SH-SY5Y (cell line): ENCODE data around the gene STRAP.

Experiments
- GATA2 ChIP-seq: IDR thresholded peaks from 2 replicates; pipeline ENCODE4 v1.6.1; 2011; ENCODE audit warnings: mild to moderate bottlenecking, low read depth, low read length
- GATA3 ChIP-seq: IDR thresholded peaks from 2 replicates; pipeline ENCODE4 v1.6.1; 2011; ENCODE audit warnings: low read depth, mild to moderate bottlenecking, low read length, moderate library complexity

Gene STRAP

DNA sequence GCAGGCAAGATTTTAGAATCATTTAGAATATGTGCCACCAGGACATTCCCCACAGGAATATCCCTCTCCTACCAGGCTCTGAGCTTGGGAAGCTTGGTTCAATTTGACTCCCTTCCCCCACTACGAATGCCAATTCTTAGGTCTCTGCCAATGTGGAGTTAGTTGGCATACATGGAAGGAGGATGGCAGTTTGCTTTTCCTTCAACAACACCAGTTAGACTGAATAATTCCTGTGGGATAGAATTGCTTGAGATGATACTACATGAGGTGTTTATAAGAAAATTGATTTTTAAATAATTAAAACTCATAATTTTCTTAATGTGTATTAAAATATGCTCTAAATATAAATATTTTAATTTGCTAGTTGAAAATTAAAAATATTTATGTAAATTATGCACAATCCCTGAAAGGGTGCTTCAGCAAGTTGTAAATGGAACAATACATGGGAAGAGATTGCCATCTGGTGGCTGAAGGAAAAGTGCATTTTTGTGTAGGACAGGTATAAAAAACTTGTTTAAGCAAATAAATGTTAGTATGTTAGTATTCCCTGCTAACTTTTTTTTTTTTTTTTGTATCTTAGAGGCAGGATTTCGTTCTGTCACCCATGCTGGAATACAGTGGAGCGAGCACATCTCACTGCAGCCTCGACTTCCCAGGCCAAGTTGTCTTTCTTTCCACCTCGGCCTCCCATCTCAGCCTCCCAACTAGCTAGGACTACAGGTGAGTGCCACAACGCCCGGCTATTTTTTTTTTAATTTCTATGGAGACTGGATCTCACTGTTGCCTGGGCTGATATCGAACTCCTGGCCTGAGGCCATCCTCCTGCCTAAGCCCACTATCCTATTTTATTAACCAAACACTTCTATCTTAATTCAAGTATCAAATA is 25.8 kb upstream of the STRAP start:
- TF ChIP-seq GATA2 (no peak), GATA3 (no peak)

DNA sequence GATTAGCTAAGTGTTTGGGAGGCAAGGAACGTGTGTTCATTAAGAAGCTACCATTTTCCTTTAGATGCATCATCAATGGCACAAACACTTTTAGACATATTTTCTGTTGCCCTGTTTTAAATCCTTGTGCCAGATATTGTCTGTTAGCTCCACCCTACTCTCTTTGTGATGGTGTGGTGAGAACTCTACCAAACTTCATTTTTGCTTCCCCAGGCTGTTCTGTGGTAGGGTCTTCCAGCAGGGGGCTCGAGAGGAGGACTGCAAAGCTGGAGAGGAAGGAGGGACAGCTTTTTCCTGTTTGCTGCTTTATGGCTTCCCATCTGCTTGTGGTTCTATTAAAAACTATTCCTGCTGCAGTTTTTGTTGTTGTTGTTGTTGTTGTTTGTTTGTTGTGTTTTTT is 23.8 kb upstream of the STRAP start:
- TF ChIP-seq GATA2 (no peak), GATA3 (no peak)

DNA sequence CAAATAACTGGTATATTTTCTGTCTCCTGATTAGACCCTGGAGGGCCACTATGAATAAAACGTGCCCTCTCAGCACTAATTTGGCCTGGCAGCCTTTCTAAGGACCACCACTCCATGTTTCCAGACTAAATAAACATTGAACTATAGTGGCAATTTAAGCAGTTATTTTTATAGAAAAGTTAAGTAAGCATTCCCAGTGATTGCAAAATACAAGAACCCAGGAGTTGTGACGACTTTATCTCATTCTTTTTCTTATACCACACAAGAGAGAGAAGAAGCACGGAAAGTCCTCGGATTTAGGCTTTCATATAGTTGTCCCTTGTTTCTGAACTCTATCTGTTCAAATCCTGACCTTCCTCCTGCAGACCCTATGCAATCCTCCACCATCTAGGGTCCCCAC is 23.1 kb upstream of the STRAP start:
- TF ChIP-seq GATA2 = no peak
- TF ChIP-seq GATA3 = no peak

DNA sequence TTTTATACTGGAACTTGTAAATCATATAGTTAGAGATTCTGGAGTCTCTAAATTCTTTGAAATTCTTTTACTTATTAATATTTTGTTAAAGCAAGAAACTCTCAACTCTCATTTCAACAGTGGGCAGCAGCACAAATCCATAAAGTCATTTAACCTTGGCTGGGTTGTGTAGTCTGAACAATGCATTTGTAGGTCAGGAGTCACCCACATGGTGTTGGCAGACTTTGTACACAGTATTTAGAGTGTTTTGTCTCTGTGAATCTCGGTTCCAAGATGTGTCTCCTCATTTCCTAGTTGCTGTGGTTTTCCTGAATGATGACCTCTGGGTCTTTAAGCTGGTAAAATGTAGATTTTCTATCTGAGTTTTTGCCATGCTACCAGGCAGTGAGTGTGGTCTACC is 20.8 kb upstream of the STRAP start:
- TF ChIP-seq GATA2 (no peak), GATA3 (no peak)

DNA sequence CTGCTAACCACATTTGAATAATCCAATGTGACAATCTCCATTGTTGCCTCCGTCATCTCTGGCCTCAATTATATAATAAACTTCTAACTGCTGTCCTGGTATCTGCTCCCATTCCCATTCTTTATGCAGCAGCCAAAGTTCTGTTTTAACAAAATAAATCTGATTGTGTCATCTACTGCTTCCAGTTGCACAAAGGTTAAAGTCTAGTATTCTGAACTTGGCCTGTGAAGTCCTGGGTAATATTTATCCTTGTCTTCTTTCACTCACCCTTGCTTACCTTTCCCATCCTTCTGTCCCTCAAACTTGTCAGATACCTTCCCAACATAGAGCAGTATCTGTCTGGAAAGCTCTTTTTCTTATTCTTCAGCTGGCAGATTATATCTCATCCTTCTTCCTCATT is 19.3 kb upstream of the STRAP start:
- no peak for TF ChIP-seq GATA3
- TF ChIP-seq GATA2 = no peak

DNA sequence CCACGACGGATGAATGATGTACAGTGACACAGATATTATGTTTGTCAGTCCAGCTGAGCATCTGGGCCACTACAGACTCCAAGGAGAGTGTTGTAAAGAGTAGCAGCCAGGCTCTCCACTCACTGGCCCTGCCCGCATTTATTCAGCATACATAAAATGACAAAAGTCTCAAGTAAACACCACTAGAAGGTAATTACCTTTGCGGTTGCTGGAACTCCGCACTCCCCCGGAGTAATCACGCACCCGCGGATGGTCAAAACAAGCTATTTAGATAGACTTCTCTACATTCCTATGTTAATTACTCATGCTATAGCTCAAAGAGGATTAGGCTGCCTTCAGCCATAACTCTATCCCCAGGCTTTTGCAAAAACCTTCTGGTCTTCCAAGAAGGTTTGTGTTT is 18.8 kb upstream of the STRAP start:
- TF ChIP-seq GATA3 = no peak
- no peak for TF ChIP-seq GATA2

DNA sequence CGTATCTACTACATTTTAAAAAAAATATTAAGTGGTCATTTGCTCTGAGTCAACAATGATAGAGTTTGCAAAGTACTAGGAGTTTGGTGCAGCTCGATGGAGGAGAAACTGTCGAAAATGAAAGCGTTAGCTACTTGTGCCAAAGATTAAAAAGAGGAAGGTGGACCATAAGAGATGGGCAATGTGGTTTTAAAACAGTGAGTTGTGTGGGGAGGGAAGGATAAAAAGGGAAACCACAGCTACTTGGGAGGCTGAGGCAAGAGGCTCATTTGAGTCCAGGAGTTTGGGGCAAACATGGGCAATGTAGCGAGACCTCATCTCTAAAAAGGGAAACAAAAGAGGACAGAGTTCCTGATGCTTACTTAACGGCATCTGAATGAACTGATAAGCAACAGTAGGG is 18.2 kb upstream of the STRAP start:
- TF ChIP-seq GATA2 (no peak), GATA3 (no peak)

DNA sequence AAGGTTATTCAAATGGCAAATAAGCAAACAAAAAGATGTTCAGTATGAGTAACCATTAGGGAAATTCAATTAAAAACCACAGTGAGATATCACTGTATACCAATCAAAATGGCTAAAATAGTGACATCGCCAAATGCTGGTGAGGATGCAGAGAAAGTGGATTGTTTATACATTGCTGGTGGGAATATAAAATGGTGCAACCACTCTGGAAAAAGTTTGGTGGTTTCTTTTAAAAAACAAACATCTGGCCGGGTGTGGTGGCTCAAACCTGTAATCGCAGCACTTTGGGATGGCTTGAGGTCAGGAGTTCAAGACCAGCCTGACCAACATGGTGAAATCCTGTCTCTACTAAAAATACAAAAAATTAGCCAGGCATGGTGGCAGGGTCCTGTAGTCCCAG is 14.0 kb upstream of the STRAP start:
- TF ChIP-seq GATA3 (no peak), GATA2 (no peak)

DNA sequence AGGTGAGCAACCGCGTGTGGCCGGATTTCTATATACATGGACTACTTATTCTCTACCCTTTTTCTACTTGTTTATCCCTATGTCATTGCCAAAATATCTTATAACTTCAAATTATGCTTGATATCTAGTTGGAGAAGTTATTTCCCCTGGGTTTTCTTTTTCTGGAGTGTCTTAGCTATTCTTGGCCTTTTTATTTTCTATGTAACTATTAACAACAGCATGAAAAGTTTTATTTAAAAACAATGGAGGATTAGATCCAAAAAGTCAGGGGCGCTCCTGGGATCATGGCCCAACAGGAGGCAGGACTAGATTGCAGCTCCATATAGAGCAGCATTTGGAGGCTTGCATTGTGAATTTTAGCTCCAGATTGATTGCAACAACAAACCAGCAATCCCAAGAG is 8.6 kb upstream of the STRAP start:
- no peak for TF ChIP-seq GATA2
- TF ChIP-seq GATA3 = no peak

DNA sequence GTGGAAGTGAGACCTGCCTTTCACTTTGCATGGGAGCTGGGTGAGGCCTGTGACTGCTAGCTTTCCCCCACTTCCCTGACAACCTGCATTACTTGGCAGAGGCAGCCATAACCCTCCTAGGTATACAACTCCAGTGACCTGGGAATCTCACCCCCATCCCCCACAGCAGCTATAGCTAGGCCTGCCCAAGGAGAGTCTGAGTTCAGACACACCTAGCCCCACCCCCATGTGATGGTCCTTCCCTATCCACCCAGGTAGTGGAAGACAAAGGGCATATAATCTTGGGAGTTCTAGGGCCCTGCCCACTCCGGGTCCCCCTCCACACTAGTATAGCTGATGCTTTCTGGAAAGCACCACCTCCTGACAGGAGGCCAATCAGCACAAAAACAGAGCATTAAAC is 6.3 kb upstream of the STRAP start:
- TF ChIP-seq GATA3 (no peak), GATA2 (no peak)

DNA sequence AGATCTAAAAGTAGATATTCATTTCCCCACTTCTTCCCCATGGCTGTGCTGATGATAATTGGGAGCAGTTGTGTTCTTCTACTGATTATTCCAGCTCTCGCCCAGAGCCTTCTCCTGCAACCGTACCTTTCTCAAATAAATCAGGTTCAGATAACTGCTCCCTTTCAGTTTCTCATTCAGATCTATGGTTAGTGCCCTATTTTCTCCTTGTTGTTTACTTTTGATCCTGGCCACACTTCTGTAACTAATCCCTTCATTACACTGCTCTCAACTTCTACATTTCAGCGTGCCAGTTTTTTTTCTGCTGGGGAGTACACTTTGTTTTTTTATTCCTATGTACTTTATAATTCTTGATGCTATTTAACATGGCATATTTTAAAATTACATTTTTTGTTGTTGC is 2.8 kb upstream of the STRAP start:
- no peak for TF ChIP-seq GATA2
- no peak for TF ChIP-seq GATA3

DNA sequence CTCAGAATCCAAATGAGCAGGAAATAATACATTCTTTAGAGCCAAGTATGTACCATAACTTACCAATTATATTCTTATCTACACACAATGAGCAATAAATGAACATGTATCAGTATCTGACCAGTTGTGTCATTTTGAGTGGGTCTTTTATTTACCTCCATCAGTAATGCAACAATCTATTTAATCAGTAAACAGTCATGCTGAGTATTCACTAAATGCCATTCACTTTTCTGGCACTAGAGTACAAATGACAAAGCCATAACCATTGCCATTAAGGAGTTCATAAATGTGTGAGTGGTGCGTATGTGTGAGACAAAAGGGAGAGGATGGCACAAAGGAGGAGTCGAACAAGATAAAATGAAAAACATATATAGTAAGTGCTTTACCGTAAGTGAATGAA is 1.5 kb upstream of the STRAP start:
- TF ChIP-seq GATA2 (no peak), GATA3 (no peak)

DNA sequence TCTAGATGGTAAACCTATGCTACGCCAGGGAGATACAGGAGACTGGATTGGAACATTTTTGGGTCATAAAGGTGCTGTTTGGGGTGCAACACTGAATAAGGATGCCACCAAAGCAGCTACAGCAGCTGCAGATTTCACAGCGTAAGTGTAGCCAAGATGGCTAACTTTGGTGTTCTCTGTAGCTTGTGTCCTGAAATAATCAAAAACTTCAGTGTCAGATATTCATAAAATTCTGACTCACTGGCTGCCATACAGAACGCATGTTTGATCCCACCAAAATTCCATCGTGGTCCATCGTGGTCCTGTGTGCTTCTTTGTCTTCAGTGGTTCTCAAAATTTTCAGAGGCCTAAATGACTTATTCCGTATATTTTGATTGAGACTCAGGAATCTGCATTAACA is 1.3 kb downstream of the STRAP start:
- TF ChIP-seq GATA2 = no peak
- no peak for TF ChIP-seq GATA3

DNA sequence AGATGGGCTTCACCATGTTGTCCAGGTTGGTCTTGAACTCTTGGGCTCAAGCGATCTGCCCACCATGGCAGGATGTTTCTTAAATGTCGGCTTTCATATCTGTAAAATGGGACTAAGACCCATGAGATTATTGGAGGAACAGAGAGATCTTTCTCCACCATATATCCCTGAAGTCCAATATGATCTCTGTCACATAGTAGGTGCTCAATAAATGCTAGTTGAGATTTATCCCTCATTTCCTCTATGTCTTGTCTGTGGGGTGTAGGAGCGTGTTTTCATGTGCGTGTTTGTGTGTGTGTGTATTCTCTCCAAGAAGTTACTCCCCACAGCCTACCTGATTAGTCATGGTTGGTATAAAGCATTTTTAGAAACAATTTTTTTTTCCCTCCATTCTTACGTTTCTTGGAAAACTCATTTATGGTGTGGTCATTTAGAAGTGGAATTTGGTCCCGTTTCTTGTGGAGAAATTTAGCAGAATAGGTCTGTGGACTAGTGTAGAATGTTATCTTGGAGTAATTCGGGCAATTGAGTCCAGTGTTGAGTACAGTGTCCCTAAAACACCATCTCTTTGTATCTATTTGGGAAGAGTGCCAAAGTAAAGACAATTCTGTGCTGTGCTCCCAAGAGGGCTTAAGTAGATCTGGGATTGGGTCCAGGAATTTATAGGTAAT is 4.3 kb downstream of the STRAP start:
- TF ChIP-seq GATA2 = no peak
- TF ChIP-seq GATA3 = no peak

DNA sequence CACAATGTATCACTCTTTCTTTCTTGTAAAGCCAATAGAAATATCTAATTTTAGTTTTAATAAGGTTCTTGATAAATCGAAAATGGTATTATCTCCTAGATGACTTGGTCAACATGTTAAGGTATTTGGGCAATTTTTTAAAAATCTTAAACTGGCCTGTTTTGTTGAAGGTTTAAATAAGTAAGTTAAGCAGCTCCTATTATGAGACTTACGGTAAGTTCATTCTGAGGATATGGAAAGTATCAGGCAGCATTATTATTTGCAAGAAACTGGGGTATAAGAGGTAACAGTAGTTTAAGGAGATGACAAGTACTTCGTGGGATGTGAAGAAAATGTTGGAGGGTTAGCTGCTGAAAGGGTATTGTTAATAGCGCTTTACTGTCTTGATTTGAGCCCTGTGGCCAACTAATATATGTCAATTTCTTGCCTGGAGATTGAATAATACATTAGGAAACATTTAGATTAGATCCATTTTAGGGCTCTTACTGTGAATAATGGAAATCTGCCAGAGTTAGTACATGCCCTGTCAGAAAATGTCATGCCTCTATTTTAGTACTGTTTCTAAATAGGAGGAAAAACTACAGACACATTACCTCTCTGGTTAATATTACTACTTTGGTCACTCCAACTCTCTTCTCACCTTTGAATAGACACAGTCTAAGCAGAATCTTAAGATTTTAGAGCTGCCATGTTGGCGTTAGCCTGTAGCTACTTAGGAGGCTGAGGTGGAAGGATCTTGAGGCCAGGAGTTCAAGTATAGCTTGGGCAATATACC is 5.0 kb downstream of the STRAP start:
- no peak for TF ChIP-seq GATA3
- TF ChIP-seq GATA2 = no peak
